ENCODE results near the gene SLC44A1.

The SLC44A1 gene

DNA sequence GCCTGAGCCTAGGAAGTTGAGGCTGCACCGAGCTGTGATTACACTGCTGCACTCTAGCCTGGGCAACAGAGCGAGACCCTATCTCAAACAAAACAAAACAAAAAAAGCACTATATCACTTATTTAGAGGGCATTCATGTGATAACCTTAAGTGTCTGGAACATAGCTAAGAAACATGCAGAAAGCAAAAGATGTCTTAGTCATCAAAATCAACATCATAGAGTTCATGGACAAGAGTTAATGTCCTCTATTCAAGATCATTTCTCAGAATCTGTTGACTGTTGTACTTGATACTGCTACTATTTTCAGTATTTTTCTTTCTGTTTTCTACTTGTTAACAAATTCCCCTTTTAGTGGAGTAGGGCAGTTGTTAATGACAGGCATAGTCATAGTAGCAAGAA is 228.8 kb downstream of the SLC44A1 start:
- H3K4me3 Mint-ChIP-seq, result no peak overlapping the region
- H3K9me3 Mint-ChIP-seq, result no peaks in the 10 kb centered on the region
- intact Hi-C loops (cut with micrococcal nuclease), result no loop called here
- peaks cover 5% of the 10 kb centered on the region for H3K4me1 Mint-ChIP-seq (ENCODE audit: low read depth)
- no peaks in the 10 kb centered on the region for H3K27me3 Mint-ChIP-seq
- H3K36me3 Mint-ChIP-seq (ENCODE audit: low read depth), result peaks cover 28% of the 10 kb centered on the region
- no peak overlapping the region for H3K27ac Mint-ChIP-seq

DNA sequence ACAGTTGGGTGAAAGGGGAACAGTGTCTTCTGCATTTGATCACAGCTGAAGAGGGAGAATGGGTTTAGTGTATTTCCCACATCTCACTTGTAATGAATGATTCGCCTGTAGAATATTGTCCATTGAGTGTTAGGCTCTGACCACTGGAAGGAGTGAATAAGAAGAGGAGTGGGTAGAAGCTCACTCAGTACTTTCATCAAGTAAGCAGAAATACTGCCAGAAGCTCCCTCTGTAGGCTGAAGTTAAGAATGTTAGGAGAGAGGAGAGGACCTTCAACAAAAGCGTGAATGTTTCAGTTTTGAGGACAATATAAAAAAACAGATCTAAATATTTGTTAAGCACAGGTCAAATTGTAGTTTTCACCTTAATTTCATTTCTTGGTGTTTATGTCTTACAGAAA is 230.9 kb downstream of the SLC44A1 start:
- H3K4me1 Mint-ChIP-seq (ENCODE audit: low read depth), result peaks cover 6% of the 10 kb centered on the region
- H3K27ac Mint-ChIP-seq, result no peak overlapping the region
- H3K27me3 Mint-ChIP-seq, result no peaks in the 10 kb centered on the region
- intact Hi-C loops (cut with micrococcal nuclease), result no loop called here
- peaks cover 9% of the 10 kb centered on the region for H3K36me3 Mint-ChIP-seq (ENCODE audit: low read depth)
- no peak overlapping the region for H3K4me3 Mint-ChIP-seq
- no peaks in the 10 kb centered on the region for H3K9me3 Mint-ChIP-seq

DNA sequence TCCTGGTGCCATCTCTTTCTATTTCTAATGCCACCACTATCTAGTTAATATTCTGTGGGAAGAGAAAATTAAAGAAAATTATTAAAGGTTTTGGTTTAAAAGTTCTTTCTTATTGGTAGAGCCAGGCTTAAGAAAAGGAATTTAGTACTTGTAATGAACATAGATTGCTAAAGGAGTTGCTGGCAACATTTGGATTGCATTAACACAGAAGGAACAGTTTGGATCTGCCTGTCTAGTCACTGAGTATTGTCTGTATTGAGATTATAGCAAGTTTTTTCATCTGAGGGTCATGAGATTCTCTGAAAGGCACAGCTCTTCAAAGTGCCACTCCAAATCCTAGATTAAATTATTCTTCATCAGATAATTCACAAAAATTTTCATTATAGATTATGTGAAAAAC is 235.4 kb downstream of the SLC44A1 start:
- intact Hi-C loops (cut with micrococcal nuclease), result no loop called here
- peaks cover 20% of the 10 kb centered on the region for H3K4me1 Mint-ChIP-seq (ENCODE audit: low read depth)
- H3K36me3 Mint-ChIP-seq (ENCODE audit: low read depth), result no peaks in the 10 kb centered on the region
- no peak overlapping the region for H3K4me3 Mint-ChIP-seq
- no peaks in the 10 kb centered on the region for H3K9me3 Mint-ChIP-seq
- no peak overlapping the region for H3K27ac Mint-ChIP-seq
- H3K27me3 Mint-ChIP-seq, result no peaks in the 10 kb centered on the region

DNA sequence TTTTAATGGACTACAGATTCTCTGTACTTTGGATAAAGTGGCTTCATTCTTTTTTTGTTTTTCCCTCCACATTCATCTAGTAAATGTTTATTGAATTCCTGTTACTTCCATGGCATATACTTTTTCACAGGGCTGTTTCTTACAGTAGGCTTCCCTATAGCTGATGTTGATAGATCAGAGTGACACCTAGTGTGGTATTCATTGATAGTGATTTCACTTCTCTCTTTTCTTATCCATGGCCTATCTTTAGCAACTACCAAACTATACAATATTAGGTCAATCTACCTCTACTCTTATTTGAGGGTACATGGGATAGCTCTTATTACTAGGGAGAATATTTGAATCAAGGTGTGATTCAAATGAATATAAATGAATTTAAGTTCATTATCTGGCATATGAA is 239.2 kb downstream of the SLC44A1 start:
- Mint-ChIP-seq H3K4me3 (no peak overlapping the region), H3K27ac (no peak overlapping the region), H3K27me3 (no peaks in the 10 kb centered on the region), H3K9me3 (no peaks in the 10 kb centered on the region), H3K36me3 (ENCODE audit: low read depth) (peaks cover 20% of the 10 kb centered on the region), H3K4me1 (ENCODE audit: low read depth) (peaks cover 15% of the 10 kb centered on the region)
- intact Hi-C loops (cut with micrococcal nuclease), result no loop called here

DNA sequence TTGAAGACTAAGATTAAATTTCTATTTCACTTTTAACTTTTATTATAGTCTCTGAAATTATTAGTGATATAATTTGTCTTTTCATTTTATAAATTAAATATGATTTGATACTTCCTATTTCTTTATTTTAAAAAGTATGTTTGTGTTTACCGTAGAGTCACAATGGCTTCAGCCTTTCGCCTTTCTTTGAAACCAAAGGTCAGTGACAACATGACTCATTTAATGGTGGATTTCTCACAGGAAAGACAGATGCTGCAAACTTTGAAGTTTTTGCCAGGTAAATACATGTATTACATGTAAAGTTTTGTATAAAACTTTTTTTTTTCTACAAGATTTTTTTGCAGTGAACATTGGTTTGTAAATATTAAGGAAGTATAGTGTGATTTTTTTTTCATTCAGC is 239.8 kb downstream of the SLC44A1 start:
- H3K36me3 Mint-ChIP-seq (ENCODE audit: low read depth), result peaks cover 20% of the 10 kb centered on the region
- no peak overlapping the region for H3K4me3 Mint-ChIP-seq
- H3K9me3 Mint-ChIP-seq, result no peaks in the 10 kb centered on the region
- intact Hi-C loops (cut with micrococcal nuclease), result no loop called here
- peaks cover 15% of the 10 kb centered on the region for H3K4me1 Mint-ChIP-seq (ENCODE audit: low read depth)
- no peak overlapping the region for H3K27ac Mint-ChIP-seq
- no peaks in the 10 kb centered on the region for H3K27me3 Mint-ChIP-seq

DNA sequence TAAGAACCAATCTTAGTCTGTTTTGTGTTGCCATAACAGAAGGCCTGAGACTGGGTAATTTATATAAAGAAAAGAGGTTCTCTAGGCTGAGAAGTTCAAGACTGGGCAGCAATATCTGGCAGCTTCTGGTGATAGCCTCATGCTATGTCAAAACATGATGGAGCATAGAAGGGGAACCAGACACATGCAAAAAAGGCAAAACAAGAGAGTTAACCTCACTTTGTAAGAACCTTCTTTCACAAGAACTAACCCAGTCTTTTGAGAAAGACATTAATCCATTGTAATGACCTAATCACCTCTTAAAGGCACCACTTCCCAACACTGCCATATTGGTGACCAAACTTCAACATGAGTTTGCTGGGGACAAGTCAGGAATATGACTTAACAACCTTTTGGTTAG is 240.7 kb downstream of the SLC44A1 start:
- peaks cover 15% of the 10 kb centered on the region for H3K4me1 Mint-ChIP-seq (ENCODE audit: low read depth)
- no peak overlapping the region for H3K27ac Mint-ChIP-seq
- intact Hi-C loops (cut with micrococcal nuclease), result no loop called here
- H3K36me3 Mint-ChIP-seq (ENCODE audit: low read depth), result peaks cover 20% of the 10 kb centered on the region
- H3K4me3 Mint-ChIP-seq, result no peak overlapping the region
- H3K9me3 Mint-ChIP-seq, result no peaks in the 10 kb centered on the region
- H3K27me3 Mint-ChIP-seq, result no peaks in the 10 kb centered on the region

Measured in dendritic cell treated with granulocyte-macrophage colony-stimulating factor and Interleukin-4, amounts not matched to agents 40 ng/mL and 50 ng/mL, for 4 days (primary cell).